Measurements from ENCODE around the gene WAPL. TPM values are rescaled to one million over a fixed set of nuclear protein-coding genes. Genes with fewer than 3 reads are reported as not detected.

Gene WAPL
- total and polyA plus RNA-seq, 8 donors = 7.1 to 22.0 (median 12.4) TPM

DNA sequence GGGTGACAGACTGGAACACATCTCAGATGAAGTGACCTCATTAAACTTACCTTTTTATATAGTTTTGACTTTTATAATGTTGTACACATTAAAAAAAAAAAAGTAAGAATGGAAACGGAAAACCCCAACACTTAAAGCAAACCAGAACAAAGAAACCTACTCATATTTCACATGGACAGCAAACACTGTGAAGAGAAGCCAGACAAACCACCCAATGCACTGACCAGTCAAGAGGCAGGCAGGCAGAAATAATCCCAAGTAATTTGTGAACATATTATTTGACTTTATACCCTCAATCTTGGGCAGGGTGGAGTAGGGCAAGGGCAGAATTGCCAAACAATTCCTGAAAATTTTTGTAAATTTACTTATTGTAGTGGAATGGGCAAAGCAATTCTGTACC lies 39.8 kb downstream of the WAPL start:
- H3K27me3 ChIP-seq = no peaks in the 10 kb centered on the region
- H3K4me1 ChIP-seq = no peaks in the 10 kb centered on the region
- TF ChIP-seq, protein P1, sequence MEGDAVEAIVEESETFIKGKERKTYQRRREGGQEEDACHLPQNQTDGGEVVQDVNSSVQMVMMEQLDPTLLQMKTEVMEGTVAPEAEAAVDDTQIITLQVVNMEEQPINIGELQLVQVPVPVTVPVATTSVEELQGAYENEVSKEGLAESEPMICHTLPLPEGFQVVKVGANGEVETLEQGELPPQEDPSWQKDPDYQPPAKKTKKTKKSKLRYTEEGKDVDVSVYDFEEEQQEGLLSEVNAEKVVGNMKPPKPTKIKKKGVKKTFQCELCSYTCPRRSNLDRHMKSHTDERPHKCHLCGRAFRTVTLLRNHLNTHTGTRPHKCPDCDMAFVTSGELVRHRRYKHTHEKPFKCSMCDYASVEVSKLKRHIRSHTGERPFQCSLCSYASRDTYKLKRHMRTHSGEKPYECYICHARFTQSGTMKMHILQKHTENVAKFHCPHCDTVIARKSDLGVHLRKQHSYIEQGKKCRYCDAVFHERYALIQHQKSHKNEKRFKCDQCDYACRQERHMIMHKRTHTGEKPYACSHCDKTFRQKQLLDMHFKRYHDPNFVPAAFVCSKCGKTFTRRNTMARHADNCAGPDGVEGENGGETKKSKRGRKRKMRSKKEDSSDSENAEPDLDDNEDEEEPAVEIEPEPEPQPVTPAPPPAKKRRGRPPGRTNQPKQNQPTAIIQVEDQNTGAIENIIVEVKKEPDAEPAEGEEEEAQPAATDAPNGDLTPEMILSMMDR (IDR thresholded peaks at IDR 0.05) = no peak
- no peaks in the 10 kb centered on the region for H3K9me3 ChIP-seq
- H3K4me3 ChIP-seq = no peak overlapping the region
- no peak for FAIRE-seq
- peak in 1 of 4 donors; percentile 18 for ATAC-seq
- H3K36me3 ChIP-seq = no peaks in the 10 kb centered on the region
- intact Hi-C loops (cut with DNase I) = no loop called here
- H3K27ac ChIP-seq = no peak overlapping the region
- WGBS, 2 donors = 77 to 79% methylated on average over 1 of the region's 1 CpG
- DNase-seq = no peak

DNA sequence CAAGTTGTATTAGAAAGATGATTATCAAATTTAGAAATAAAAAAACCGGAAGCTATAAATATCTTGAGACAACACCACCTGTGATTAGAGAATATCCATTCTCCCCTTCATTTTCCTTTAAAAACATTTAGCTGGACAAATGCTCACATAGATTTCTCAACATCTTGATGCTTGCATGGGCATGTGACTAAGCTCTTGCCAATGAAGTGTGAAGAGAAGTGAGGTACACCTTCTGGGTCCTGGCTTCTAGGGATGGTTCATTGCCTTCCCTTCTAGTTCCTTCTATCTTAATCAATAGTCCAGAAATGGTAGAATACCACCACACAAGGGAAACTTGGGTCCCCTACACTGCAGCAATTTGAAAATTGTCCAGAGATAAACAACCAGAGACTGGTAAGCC lies 41.0 kb downstream of the WAPL start:
- H3K9me3 ChIP-seq = no peaks in the 10 kb centered on the region
- TF ChIP-seq, protein P1 (IDR thresholded peaks at IDR 0.05) = no peak
- no peak overlapping the region for H3K4me3 ChIP-seq
- 72 to 79% methylated on average over 1 of the region's 1 CpG for WGBS, 2 donors
- no peak overlapping the region for H3K27ac ChIP-seq
- no peaks in the 10 kb centered on the region for H3K27me3 ChIP-seq
- DNase-seq (no peak), ATAC-seq (no peak), FAIRE-seq (no peak)
- intact Hi-C loops (cut with DNase I) = no loop called here
- H3K4me1 ChIP-seq = no peaks in the 10 kb centered on the region
- H3K36me3 ChIP-seq = no peaks in the 10 kb centered on the region

GRCh38 chr10:86472061-86472460 lies 49.5 kb downstream of the WAPL start:
- Histone ChIP-seq H3K4me3 (no peak overlapping the region), H3K27ac (no peak overlapping the region), H3K27me3 (no peaks in the 10 kb centered on the region), H3K9me3 (no peaks in the 10 kb centered on the region), H3K4me1 (no peaks in the 10 kb centered on the region), H3K36me3 (peaks cover 0 to 7% (median 6%) of the 10 kb centered on the region in 3 donors)
- 80 to 91% methylated on average over 3 of the region's 3 CpGs for WGBS, 2 donors
- intact Hi-C loops (cut with DNase I) = no loop called here
- DNase-seq = no peak
- no peak for ATAC-seq
- FAIRE-seq = no peak
- TF ChIP-seq, protein P1 (IDR thresholded peaks at IDR 0.05) = no peak

DNA sequence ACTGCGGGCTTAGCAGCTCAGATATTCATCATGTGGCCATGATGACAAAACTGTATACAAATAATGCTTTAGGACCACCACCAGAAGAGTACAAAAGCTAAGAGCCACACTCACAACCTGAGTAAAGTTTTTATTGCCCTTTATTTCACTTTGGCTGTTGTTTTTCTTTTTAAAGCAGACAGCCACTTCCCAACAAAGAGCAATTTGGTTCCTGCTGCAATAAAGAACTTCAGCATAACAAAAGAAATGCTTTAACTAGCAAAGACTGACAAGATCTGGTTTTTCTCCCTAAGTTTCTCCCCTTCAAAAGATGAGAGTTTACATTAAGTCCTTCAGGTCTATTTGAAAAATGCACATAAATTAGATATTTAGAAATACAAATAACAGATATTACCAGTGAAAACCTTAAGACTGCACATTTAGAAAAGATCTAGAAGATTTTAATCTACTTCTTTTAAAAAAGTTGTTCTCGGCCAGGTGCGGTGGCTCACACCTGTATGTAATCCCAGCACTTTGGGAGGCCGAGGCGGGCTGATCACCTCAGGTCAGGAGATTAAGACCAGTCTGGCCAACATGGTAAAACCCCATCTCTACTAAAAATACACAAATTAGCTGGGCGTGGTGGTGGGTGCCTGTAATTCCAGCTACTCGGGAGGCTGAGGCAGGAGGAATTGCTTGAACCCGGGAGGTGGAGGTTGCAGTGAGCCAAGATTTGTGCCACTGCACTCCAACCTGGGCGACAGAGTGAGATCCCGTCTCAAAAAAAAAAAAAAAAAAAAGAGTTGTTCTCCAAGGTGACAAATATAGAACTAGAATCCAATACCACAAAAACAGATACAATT lies 59.4 kb downstream of the WAPL start:
- 90 to 91% methylated on average over 10 of the region's 10 CpGs for WGBS, 2 donors
- H3K9me3 ChIP-seq = no peaks in the 10 kb centered on the region
- no peak overlapping the region for H3K4me3 ChIP-seq
- intact Hi-C loops (cut with DNase I) = no loop called here
- H3K27ac ChIP-seq = no peak overlapping the region
- no peaks in the 10 kb centered on the region for H3K4me1 ChIP-seq
- H3K36me3 ChIP-seq = peaks cover 4 to 27% (median 26%) of the 10 kb centered on the region in 3 donors
- no peak for DNase-seq
- FAIRE-seq = no peak
- ATAC-seq = no peak
- no peaks in the 10 kb centered on the region for H3K27me3 ChIP-seq
- TF ChIP-seq, protein P1 (IDR thresholded peaks at IDR 0.05) = no peak

- no peak overlapping the region for H3K27ac ChIP-seq
- 98% methylated on average over 4 of the region's 4 CpGs for WGBS, 2 donors
- no peak for FAIRE-seq
Measured at GRCh38 chr10:86451604-86451960, 70.0 kb downstream of the WAPL start.

More at GRCh38 chr10:86451604-86451960, 70.0 kb downstream of the WAPL start:
- no peaks in the 10 kb centered on the region for H3K27me3 ChIP-seq
- H3K4me3 ChIP-seq = no peak overlapping the region
- intact Hi-C loops (cut with DNase I) = loop anchor here in 1 of 3 donors (10.0 kb wide), 1 partner anchor 63 kb away; no protein-coding TSS in a partner anchor
- H3K36me3 ChIP-seq = peaks cover 0 to 25% (median 0%) of the 10 kb centered on the region in 3 donors
- DNase-seq = no peak
- TF ChIP-seq, protein P1 (IDR thresholded peaks at IDR 0.05) = no peak
- H3K4me1 ChIP-seq = peaks cover 4 to 17% (median 10%) of the 10 kb centered on the region in 3 donors
- H3K9me3 ChIP-seq = no peaks in the 10 kb centered on the region
- ATAC-seq = no peak
